Gastrocnemius medialis (tissue), 4 donors: ENCODE data around the gene ALKBH4. TPM values are rescaled to one million over a fixed set of nuclear protein-coding genes. Genes with fewer than 3 reads are reported as not detected.

Experiments
- ATAC-seq, 2 donors: fragments of 150-250 bp; one replicate each; pipeline ENCODE4 v1.9.1; 2016
- DNase-seq, 2 donors: peaks; one replicate each; pipeline ENCODE4 v3.0.0-alpha.2; 2019
- H3K27ac ChIP-seq, 4 donors: fragments of 200-600 bp; sonication (generic); 1 replicate in 1 of 4; 2 replicates in 3 of 4; pipeline ENCODE4 v1.5.1; 2016 to 2018; ENCODE audit warnings: mild to moderate bottlenecking in 2 of 4, moderate library complexity in 1 of 4
- H3K27me3 ChIP-seq, 3 donors: fragments of 200-600 bp; sonication (generic) in 2 of 3; 1 replicate in 1 of 3; 2 replicates in 2 of 3; pipeline versions ENCODE4 v1.5.1 to v1.6.0; 2016 to 2019; ENCODE audit warnings: mild to moderate bottlenecking in 1 of 3, moderate library complexity in 1 of 3
- H3K36me3 ChIP-seq, 2 donors: fragments of 200-600 bp; sonication (generic) in 1 of 2; one replicate each; pipeline ENCODE4 v1.5.1; 2017 to 2018
- H3K4me1 ChIP-seq, 2 donors: fragments of 200-600 bp; sonication (generic) in 1 of 2; one replicate each; pipeline ENCODE4 v1.5.1; 2016 to 2017; ENCODE audit warnings: mild to moderate bottlenecking in 2 of 2
- H3K4me3 ChIP-seq, 4 donors: fragments of 200-600 bp; sonication (generic) in 3 of 4; 1 replicate in 1 of 4; 2 replicates in 3 of 4; pipeline ENCODE4 v1.5.1; 2016 to 2019; ENCODE audit warnings: mild to moderate bottlenecking in 2 of 4
- H3K9me3 ChIP-seq, 3 donors: fragments of 200-600 bp; sonication (generic) in 2 of 3; 1 replicate in 1 of 3; 2 replicates in 2 of 3; pipeline ENCODE4 v1.5.1; 2016 to 2019
- POLR2A ChIP-seq, 2 donors: fragments of 450-650 bp; IDR thresholded peaks; one replicate each; pipeline ENCODE4 v1.6.1; 2017; ENCODE audit warnings: antibody characterized with exemption in 2 of 2, mild to moderate bottlenecking in 2 of 2, moderate library complexity in 2 of 2
- in situ Hi-C, 4 donors: fragments of 200-750 bp; cut with MboI; loops; one replicate each; pipeline versions ENCODE4 v1.15.0 to v1.8.0; 2017; ENCODE audit warnings: low sequenced_read_pairs in 4 of 4
- intact Hi-C: fragments of 100-400 bp; cut with DNase I; formaldehyde crosslinking; loops from one replicate; pipeline ENCODE4 v1.15.1; 2023; ENCODE audit warnings: low total_unique reads
- total RNA-seq, 4 donors: library from RNA; depleted of rRNA; stranded (reverse); fragments of >200 nt; gene quantifications; one replicate each; pipeline versions ENCODE4 v1.1.0 to v1.2.3, GENCODE V29; 2016
- TF ChIP-seq, protein P1 (sequence below), 5 experiments: fragments of 450-650 bp in 3 of 5; fragments of 200-600 bp in 2 of 5; sonication (generic) in 2 of 5; IDR thresholded peaks in 4 of 5; conservative IDR thresholded peaks in 1 of 5; 1 replicate in 4 of 5; 2 replicates in 1 of 5; pipeline ENCODE4 v1.5.1; 2016 to 2019; ENCODE audit warnings: antibody characterized with exemption in 5 of 5, mild to moderate bottlenecking in 3 of 5, moderate library complexity in 3 of 5

The ALKBH4 gene
- total RNA-seq, 4 donors from 2014 or later, result 8.7 to 15.1 (median 10.9) TPM

DNA sequence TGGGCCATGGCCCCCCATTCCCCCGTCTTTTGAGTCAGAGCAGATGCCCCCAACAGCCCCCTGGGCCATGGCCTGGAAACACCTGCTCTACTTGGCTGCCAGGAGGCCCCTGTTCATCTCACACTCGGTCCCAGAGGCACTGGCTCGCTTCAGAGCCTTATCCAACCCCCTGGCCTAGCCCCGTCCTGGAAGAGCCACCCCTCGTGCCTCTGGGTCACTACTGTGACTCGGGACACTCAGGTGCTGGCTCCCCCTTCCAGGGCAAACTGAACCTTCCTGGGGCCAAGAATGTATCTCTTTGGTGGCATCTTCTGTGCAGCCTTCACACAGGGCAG lies 7.1 kb upstream of the ALKBH4 start:
- Histone ChIP-seq H3K36me3 (peaks cover 0 to 20% of the 10 kb centered on the region in 2 donors), H3K4me3 (no peak overlapping the region), H3K4me1 (peaks cover 0 to 11% of the 10 kb centered on the region in 2 donors), H3K27ac (peak overlapping the region in 1 of 4 donors; percentile 9), H3K9me3 (no peaks in the 10 kb centered on the region), H3K27me3 (no peaks in the 10 kb centered on the region)
- DNase-seq (no peak), ATAC-seq (no peak)
- no peak for TF ChIP-seq POLR2A (IDR thresholded peaks at IDR 0.05)
- TF ChIP-seq, protein P1, sequence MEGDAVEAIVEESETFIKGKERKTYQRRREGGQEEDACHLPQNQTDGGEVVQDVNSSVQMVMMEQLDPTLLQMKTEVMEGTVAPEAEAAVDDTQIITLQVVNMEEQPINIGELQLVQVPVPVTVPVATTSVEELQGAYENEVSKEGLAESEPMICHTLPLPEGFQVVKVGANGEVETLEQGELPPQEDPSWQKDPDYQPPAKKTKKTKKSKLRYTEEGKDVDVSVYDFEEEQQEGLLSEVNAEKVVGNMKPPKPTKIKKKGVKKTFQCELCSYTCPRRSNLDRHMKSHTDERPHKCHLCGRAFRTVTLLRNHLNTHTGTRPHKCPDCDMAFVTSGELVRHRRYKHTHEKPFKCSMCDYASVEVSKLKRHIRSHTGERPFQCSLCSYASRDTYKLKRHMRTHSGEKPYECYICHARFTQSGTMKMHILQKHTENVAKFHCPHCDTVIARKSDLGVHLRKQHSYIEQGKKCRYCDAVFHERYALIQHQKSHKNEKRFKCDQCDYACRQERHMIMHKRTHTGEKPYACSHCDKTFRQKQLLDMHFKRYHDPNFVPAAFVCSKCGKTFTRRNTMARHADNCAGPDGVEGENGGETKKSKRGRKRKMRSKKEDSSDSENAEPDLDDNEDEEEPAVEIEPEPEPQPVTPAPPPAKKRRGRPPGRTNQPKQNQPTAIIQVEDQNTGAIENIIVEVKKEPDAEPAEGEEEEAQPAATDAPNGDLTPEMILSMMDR (IDR thresholded peaks at IDR 0.05 in 4 of 5, conservative IDR thresholded peaks at IDR 0.05 in 1 of 5), result no peak
- intact Hi-C loops, result no loop called here
- in situ Hi-C loops, result no loop called here

DNA sequence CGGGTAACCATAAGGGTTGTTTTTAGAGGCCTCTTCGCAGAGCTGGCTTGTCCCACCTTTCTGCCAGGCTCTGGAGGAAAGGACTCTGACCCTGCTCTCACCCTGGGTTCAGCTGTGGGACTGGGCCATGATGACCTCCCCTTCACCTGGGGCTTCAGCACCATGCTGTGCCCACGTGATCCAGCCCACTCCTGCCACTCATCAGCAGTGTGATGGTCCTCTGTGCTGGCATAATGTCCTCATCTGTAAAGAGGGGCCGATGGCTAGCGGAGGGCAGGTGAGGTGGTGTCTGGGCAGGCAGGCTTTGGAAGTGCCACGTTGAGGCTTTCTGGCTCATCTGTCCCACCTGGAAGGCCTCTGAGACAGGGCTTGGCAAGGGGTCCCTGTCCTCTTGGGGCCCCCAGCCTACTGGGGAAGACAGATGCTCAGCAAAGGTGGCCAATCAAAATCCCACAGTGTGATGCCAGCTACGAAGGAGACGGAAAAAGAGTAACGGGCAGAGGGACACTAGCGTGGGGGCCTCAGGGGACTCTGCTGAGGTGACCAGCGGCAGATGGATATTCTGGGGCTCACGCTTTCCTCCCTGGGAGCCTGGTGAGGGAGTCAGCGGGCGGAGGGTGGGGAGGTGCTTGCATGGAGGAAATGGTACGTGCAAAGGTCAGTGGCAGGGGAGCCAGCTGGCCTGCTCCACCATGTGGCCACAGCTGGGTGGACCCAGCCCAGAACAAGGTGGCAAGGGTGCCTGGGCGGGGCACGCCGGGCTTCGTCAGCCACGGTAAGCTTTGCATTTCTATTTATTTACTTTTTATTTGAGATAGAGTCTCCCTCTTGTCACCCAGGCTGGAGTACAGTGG lies 5.5 kb upstream of the ALKBH4 start:
- in situ Hi-C loops, result loop anchor here in 1 of 4 donors (10.0 kb wide), 1 partner anchor 65 kb away; no protein-coding TSS in a partner anchor

DNA sequence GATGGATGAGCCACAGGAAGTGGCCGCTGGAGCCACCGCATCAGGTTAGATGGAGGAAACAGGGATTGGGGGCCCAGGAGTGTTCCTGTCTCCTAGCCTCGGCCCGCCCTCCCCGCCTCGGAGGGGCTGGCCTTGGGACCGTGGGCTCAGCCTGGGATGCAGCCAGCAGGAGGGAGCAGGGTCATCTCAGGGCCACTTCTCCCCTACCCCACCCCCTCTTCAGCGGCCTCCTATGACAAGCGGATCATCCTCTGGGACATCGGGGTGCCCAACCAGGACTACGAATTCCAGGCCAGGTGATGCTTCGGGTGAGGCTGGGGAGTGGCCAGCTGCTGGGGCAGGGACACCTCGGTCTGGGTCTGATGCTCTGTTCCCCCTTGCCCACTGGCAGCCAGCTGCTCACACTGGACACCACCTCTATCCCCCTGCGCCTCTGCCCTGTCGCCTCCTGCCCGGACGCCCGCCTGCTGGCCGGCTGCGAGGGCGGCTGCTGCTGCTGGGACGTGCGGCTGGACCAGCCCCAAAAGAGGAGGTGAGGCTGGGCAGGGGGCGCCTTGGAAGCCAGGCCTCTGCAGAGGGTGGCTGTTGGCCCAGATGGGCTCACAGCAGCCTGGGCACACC lies 4.8 kb upstream of the ALKBH4 start:
- no peak for TF ChIP-seq POLR2A (IDR thresholded peaks at IDR 0.05)
- TF ChIP-seq, protein P1 (IDR thresholded peaks at IDR 0.05 in 4 of 5, conservative IDR thresholded peaks at IDR 0.05 in 1 of 5), result no peak
- peak in 1 of 2 donors; percentile 13 for DNase-seq
- intact Hi-C loops, result no loop called here
- in situ Hi-C loops, result loop anchor here in 1 of 4 donors (10.0 kb wide), 1 partner anchor 65 kb away; no protein-coding TSS in a partner anchor
- H3K27ac ChIP-seq, result no peak overlapping the region
- no peaks in the 10 kb centered on the region for H3K27me3 ChIP-seq
- H3K9me3 ChIP-seq, result no peaks in the 10 kb centered on the region
- H3K36me3 ChIP-seq, result peaks cover 0 to 16% of the 10 kb centered on the region in 2 donors
- no peak for ATAC-seq
- H3K4me1 ChIP-seq, result peaks cover 4 to 21% of the 10 kb centered on the region in 2 donors
- H3K4me3 ChIP-seq, result no peak overlapping the region

More for the DNA sequence above, 5.5 kb upstream of the ALKBH4 start:
- ATAC-seq, result peak in 1 of 2 donors; percentile 24
- Histone ChIP-seq H3K9me3 (no peaks in the 10 kb centered on the region), H3K27me3 (no peaks in the 10 kb centered on the region), H3K4me3 (no peak overlapping the region), H3K36me3 (peaks cover 0 to 16% of the 10 kb centered on the region in 2 donors), H3K27ac (no peak overlapping the region), H3K4me1 (peaks cover 4 to 21% of the 10 kb centered on the region in 2 donors)
- intact Hi-C loops, result no loop called here
- DNase-seq, result peak; percentile 6 to 50
- TF ChIP-seq POLR2A (IDR thresholded peaks at IDR 0.05), result no peak
- TF ChIP-seq, protein P1 (IDR thresholded peaks at IDR 0.05 in 4 of 5, conservative IDR thresholded peaks at IDR 0.05 in 1 of 5), result no peak

DNA sequence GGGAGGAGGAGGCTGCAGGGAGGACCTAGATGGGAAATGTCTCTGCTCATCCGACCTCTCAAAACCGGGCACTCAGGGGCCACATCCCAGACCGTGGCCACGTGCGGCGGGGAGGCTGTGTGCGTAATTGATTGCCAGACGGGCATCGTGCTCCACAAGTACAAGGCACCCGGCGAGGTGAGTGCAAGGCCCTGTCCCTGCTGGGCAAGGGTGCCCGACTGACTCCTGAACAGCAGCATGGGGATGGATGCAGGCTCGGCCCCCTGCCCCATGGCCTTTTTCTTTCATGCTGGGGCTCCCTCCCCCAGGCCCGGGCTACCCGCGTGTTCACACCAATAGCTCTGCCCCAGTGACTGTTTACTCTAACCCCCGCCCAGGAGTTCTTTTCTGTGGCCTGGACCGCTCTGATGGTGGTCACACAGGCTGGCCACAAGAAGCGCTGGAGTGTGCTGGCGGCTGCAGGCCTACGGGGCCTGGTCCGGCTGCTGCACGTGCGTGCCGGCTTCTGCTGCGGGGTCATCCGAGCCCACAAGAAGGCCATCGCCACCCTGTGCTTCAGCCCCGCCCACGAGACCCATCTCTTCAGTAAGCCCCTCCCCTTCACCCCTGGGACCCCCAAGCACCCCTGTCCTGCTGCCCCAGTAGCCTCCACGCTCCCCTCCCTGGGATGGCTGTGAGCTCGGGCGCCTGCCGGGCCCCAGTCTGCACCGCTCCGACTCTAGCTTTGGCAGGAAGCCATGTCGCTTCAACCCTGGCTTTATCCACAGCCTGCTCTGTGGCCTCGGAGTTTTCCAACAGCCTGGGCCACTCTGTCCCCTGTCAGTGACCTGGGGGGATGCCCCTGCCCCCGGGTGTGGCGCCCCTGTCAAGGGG lies 4.1 kb upstream of the ALKBH4 start:
- Histone ChIP-seq H3K4me1 (peaks cover 10 to 26% of the 10 kb centered on the region in 2 donors), H3K27ac (no peak overlapping the region), H3K27me3 (no peaks in the 10 kb centered on the region), H3K4me3 (no peak overlapping the region), H3K36me3 (peaks cover 0 to 16% of the 10 kb centered on the region in 2 donors), H3K9me3 (no peaks in the 10 kb centered on the region)
- no peak for TF ChIP-seq POLR2A (IDR thresholded peaks at IDR 0.05)
- TF ChIP-seq, protein P1 (IDR thresholded peaks at IDR 0.05 in 4 of 5, conservative IDR thresholded peaks at IDR 0.05 in 1 of 5), result no peak
- intact Hi-C loops, result no loop called here
- peak in 1 of 2 donors; percentile 20 for DNase-seq
- ATAC-seq, result no peak
- in situ Hi-C loops, result loop anchor here in 1 of 4 donors (10.0 kb wide), 1 partner anchor 64 kb away; no protein-coding TSS in a partner anchor
